Stimulated activated CD8-positive, alpha-beta memory T cell treated with anti-CD3 and anti-CD28 coated beads, Interleukin-12 subunit alpha, Interleukin-12 subunit beta, amount 100 ng/mL, for 24 hours (primary cell): ENCODE measurements around the gene SYN1.

Source experiments
- DNase-seq: peaks from one replicate; pipeline ENCODE4 v3.0.0-alpha.2; 2020; ENCODE audit errors: extremely low read depth

Gene SYN1

DNA sequence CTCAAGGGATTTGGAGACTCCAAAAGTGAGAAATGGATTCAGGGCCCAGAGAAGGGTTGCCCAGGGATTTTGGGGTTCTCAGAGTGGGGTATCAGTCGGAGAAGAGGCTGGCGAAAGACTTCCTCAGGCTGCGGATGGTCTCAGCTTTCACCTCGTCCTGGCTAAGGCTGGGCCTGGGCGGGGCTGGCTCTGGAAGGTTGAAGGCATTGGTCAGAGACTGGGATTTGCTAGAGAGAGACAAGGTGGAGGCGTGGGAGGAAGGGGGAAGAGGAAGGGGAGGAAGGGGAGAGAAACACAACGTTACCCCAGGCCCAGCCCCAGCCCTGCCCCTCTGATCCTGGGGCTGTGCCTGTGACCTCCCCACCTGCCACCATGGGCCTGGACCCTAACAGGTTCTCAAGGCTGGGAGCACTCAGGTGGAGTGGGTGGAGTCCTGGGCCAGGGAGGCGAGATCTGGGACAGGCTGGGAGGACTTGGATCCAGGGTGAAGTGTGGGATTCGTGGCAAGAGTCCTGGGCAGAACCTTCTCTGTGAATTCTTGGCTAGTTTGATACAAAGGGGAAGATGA, 46.8 kb downstream of the SYN1 start:
- DNase-seq = no peak

GRCh38 chrX:47571896-47572295, 47.8 kb downstream of the SYN1 start:
- DNase-seq = no peak

DNA sequence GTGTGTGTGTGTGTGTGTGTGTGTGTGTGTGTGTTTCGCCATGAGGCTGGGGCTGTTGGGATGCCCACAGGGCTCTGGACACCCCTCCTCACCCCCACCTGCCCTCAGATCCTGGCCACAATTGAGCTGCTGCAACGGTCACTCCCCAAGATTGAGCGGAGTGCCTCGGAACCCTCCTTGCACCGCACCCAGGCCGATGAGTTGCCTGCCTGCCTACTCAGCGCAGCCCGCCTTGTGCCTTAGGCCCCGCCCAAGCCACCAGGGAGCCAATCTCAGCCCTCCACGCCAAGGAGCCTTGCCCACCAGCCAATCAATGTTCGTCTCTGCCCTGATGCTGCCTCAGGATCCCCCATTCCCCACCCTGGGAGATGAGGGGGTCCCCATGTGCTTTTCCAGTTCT, 48.4 kb downstream of the SYN1 start:
- no peak for DNase-seq

DNA sequence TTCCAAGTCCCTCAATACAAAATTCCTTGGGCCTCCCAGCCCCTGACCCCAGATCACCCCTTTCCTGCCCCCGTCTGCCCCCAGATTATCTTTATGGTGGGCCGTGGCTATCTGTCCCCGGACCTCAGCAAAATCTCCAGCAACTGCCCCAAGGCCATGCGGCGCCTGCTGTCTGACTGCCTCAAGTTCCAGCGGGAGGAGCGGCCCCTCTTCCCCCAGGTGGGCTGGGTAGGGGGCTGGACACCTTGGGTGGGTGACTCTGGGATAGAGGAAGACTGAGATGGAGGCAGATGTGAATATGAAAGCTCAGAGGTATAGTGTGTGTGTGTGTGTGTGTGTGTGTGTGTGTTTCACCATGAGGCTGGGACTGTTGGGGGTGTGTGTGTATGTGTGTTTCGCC, 48.9 kb downstream of the SYN1 start:
- DNase-seq = no peak

GRCh38 chrX:47568656-47569295, 50.9 kb downstream of the SYN1 start:
- DNase-seq = no peak

DNA sequence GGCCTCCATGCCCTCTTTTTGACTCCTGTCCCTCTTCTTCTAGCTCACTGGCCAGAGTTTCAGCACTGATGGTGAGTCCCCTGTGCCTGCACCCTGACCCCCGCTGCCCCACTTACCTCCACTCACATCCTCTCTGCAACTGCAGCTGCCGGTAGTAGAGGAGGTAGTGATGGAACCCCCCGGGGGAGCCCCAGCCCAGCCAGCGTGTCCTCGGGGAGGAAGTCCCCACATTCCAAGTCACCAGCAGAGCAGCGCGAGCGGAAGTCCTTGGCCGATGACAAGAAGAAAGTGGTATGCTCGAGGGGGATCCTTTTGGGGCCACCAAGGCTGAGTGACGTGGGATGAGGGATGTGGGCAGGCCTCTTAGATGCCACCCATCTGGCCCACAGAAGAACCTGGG, 52.8 kb downstream of the SYN1 start:
- no peak for DNase-seq

DNA sequence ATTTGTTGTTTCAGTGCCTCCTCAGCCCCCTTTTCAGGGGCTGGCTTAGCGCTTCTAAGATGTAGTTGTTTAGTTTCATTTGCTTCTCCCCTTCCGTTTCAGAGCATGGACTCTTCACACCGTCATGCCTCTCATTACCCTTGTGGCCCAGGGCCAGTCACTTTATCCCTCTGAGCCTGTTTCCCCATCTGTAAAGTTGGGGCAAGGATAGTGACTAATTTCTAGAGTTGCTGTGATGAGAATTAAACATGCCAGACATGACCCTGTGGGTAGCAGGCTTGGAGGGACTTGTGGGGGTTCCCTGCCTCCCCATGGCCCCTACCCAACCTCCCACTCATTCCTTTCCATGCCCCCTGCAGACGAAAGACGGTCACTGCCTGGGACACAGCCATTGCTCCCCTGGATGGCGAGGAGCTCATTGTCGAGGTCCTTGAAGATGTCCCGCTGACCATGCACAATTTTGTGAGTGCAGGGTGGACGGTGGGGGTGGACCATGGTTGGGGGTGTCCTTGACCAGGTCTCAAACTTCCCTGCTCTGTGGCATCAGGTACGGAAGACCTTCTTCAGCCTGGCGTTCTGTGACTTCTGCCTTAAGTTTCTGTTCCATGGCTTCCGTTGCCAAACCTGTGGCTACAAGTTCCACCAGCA, 55.1 kb downstream of the SYN1 start:
- no peak for DNase-seq

GRCh38 chrX:47563801-47564315, 55.8 kb downstream of the SYN1 start:
- no peak for DNase-seq

DNA sequence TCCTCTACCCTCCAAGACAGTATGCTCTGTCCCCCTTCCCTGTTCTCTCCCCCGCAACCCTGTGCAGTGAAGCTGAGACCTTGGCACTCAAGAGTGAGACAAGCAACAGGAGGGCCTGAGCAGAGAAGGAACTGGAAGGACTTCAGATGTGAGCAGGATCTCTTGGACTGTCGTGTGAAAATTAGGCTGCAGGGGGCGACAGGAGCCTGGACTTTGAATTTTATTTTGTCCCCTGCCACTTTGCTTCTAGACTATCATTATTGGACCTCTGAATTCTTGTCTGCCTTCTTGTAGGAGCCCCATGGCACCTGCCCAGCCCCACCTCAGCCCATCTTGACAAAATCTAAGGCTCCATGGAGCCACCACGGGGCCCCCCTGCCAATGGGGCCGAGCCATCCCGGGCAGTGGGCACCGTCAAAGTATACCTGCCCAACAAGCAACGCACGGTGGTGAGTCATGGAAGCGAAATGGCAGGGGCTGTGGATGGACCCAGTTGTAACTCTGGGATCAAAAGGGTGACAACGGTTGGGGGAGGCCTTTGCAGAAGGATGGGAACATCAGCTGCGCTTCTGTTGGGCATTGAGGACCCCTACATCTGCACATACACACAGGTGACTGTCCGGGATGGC, 56.9 kb downstream of the SYN1 start:
- DNase-seq = no peak

DNA sequence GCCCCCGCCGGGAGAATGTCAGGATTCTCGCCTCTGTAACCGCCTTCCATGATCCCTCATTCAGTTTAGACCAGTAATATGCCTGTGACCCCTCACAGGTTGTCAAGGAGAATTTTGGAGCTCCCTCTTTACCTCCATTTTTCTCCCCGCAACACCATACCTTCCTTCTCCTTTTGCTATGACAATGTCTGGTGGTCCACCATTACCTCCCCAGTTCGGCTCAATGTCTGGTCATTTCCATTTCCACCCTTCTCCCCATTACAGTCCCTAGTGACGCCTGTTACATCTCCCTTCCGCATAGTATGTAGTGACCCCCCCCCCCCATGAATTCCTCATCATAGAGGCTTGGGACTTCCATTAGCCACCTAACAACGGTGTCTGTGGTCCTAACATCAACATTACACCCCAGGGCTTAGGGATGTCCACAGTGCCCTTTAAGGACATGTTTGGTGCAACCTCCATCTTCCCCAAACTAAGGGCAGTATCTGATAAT, 58.0 kb downstream of the SYN1 start:
- DNase-seq = no peak

GRCh38 chrX:47560934-47561658, 58.6 kb downstream of the SYN1 start, which contains the start of gene ARAF:
Gene ARAF (plus strand): TSS chrX:47561205. CDS start chrX:47562968, 1,763 bp downstream.
- DNase-seq = peak; percentile 82

DNA sequence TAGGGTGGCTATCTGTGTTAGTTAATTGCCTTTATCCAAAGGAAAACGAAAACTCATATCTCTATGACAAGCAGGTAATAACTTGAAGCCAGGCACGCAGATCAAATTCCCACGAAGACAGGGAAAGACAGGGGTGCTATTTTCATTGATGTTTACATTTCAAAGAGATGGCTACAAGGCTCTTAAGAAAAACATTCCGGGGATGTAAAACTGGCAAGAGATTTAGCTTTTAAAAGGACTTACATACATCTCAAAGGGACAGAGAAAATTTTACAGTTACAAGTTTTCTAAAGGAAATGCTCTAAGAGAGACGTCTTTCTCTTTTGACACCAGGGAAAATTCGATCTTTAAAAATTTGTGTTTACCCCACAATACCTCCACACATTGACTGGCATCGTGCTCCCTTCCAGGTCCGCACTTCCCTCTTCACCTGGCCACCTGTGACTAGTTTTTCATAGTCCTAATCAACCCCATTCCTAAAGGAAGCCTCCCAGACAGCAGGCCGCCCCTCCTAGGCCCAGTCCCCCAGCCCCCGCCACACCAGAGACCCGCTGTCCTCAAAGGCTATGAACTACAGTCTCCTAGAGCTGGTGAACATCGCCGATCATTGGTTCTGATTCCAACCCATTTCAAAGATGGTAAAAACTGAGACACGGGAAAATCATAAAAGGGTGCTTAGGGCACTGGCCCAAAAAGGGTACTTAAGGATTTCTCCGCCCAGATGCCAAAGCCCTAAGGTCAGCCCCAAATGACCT, 59.3 kb downstream of the SYN1 start:
- no peak for DNase-seq

DNA sequence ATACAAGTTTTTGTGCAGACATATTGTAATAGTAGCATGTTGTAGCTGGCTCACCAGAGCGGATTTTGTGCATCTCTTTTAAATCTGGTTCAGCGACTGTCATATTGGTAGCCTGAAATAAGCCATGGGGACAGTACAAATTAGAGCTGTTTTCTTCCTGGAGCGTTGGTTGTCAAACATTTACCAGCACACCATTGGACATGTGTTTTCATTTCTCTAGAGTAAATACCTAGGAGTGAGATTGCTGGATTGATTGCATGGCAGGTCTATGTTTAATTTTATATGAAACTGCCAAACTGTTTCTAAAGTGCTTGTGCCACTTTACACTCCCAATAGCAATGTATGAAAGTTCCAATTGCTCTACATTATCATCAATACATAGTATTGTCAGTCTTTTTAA, 61.2 kb downstream of the SYN1 start:
- DNase-seq = no peak

DNA sequence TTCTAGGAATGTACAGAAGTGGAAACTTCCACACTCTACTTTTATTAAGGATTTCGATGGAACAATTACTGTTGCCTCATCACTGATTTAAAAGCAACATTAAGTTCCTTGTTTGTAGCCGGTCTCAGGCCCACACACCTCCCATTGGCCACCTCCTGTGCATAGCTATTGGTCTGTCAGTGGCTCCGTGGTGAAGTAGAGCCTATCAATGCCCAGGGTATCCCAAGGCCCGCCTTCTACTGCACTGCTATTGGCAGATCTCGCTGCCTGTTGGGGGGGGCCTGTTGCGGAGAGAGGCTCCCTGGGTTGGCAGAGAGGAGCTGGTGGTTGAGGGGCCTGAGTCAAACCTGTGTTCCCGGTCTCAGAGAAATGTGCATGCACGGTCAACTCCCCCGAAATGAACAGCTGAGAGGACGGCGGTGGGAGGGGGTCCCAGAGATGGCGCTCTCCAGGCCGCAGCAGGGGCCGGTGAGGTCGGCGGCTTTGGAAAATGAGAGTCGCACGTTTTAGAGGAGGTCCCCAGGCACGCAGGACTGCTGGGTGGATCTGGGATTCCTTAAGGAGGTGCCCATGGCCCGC, 63.5 kb downstream of the SYN1 start:
- DNase-seq = peak; percentile 64

DNA sequence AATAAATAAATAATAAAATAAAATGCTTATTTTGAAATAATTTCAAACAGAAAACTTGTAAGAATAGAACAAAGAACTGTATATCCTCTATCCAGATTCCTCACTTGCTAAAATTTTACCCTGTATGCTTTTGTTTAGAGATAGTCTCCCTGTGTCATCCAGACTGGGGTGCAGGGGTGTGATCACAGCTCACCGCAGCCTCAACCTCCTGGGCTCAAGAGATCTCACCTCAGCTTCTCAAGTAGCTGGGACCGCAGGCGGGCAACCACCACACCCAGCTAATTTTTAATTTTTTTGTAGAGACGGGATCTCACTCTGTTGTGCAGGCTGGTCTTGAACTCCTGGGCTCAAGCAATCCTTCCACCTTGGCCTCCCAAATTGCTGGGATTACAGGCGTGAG, 76.2 kb downstream of the SYN1 start:
- no peak for DNase-seq

DNA sequence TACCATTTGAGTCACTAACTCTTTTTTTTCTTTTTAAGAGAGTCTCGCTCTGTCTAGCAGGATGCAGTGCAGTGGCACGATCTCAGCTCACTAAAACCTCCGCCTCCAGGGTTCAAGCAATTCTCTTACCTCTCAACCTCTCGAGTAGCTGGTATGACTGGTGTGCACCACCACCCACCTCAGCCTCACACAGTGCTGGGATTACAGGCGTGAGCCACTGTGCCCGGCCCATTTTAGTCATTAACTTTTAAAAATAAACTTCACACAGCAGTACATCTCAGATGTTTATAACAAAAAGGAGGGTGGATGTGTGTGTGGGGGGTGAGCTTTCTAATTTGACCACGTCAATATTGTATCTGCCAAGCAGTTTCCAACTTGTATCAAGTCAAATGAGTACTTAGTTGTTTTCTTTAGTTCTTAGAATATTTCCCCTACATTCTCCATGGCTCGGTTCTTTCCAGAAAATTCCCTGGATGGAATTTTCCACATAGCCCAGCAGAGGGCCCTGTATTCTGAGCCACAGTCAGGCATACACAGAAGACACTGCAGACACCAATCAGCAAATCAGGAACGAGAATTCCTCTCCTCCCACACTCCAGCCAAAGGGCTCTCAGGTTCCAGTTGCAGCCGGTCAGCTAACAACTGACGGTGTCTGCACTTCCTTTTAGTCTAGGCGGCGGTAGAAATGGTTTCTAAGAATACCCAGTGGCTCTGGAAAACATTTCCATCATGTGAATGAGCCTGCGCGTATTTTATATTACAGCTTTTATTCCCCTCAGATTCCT, 78.7 kb downstream of the SYN1 start:
- no peak for DNase-seq

DNA sequence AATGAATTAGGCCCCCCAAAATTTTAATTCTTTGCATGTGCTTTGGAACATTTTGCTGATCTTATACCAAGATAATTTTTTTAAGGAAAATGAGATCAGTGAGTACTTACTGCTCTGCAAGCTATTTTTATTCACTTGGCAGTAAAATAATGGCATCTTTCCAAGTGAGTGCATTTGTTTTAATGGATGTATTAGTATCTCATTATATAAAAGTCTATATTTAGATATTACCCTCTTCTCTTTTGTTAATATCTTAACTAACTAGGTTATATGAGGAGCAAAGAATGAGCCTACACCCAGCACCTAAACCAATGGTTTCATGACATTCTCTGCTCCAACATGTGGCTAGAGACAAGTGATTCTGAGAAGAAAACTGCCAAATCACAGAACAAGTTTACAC, 79.8 kb downstream of the SYN1 start:
- no peak for DNase-seq

GRCh38 chrX:47530049-47530448, 89.6 kb downstream of the SYN1 start:
- no peak for DNase-seq

GRCh38 chrX:47529548-47529947, 90.1 kb downstream of the SYN1 start:
- DNase-seq = no peak

GRCh38 chrX:47523713-47524166, 95.9 kb downstream of the SYN1 start:
- DNase-seq = no peak
